ENCODE results near the gene MRRF. TPM values are rescaled to one million over a fixed set of nuclear protein-coding genes. Genes with fewer than 3 reads are reported as not detected.

Gene MRRF
- total RNA-seq, 2 experiments from 2014 or later, result 76.9 to 84.0 TPM

DNA sequence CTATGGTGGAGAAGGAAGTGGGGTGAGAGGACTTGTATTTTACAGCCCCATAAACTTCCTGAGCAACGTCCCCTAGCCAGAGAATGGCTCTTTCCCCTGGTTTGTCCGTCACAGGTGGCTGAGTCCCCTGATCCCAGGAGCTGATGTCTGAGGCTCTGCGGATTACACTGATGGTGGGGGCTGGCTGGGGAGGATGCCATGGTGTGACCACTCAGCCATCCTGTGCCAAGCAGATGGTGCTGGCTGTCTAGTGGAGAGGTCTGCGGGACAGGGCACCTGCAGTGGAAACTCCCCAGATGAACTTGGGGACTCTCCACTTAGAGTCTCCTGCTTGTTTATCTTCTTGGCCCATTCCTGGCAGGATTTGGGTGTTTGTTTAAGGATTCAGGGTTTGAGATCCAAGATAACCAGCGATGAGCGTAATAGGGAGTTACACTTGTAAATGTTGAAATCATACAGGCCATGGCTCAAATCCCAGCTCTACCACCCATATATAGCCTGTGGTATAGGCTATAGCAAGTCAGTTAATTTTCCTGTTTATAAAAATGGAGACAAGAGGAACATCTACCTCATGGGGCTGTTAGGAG is 101.5 kb downstream of the MRRF start:
- DNase-seq, result no peak
- Mint-ChIP-seq H3K36me3 (no peaks in the 10 kb centered on the region), H3K4me1 (peaks cover 4% of the 10 kb centered on the region), H3K27me3 (peaks cover 6% of the 10 kb centered on the region), H3K27ac (no peak overlapping the region), H3K9me3 (no peaks in the 10 kb centered on the region), H3K4me3 (no peak overlapping the region)

DNA sequence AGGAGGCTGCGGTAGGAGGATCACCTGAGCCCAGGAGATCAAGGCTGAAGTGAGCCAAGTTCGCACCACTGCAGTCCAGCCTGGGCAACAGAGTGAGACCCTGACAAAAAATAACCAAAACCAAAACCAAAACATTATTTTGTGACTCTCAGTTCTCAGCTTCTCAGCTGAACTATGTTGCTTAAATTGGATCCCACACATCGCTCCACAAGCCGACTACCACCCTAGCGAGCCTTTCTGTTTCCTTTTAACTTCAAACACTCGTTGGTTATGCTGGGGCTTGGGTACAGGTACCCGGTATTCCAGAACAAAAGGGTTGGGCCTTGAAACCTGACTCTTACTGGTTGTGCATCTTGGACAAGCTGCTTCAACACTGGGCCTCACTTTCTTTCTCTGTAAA is 102.4 kb downstream of the MRRF start:
- H3K27me3 Mint-ChIP-seq, result peaks cover 15% of the 10 kb centered on the region
- no peaks in the 10 kb centered on the region for H3K36me3 Mint-ChIP-seq
- no peak overlapping the region for H3K4me3 Mint-ChIP-seq
- no peaks in the 10 kb centered on the region for H3K9me3 Mint-ChIP-seq
- H3K27ac Mint-ChIP-seq, result no peak overlapping the region
- no peak for DNase-seq
- H3K4me1 Mint-ChIP-seq, result peaks cover 4% of the 10 kb centered on the region

GRCh38 chr9:122367774-122368460 is 103.2 kb downstream of the MRRF start:
- Mint-ChIP-seq H3K36me3 (no peaks in the 10 kb centered on the region), H3K9me3 (no peaks in the 10 kb centered on the region)

DNA sequence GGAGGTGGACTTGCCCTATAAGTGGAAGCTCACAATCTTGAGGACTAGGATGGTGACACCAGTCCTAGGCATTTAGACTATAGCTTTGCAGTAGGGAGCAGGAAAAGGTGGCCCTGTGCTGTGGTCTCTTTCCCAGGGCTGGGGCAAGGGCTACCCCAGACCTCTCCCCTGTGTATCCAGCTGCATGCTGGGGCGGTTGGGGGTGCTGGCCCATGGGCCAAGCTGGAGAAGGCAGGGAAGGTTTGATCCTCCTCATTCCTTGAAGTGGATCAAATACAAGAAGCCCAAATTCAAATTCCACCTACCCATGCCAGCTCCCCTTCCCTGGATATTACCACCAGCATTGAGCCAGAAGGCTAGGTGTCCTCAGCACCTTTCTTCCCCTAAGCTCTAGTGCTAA is 104.0 kb downstream of the MRRF start:
- H3K9me3 Mint-ChIP-seq, result no peaks in the 10 kb centered on the region
- no peak overlapping the region for H3K27ac Mint-ChIP-seq
- peaks cover 4% of the 10 kb centered on the region for H3K4me1 Mint-ChIP-seq
- peaks cover 28% of the 10 kb centered on the region for H3K27me3 Mint-ChIP-seq
- no peaks in the 10 kb centered on the region for H3K36me3 Mint-ChIP-seq
- DNase-seq, result no peak
- no peak overlapping the region for H3K4me3 Mint-ChIP-seq

More at GRCh38 chr9:122367774-122368460, 103.2 kb downstream of the MRRF start:
- DNase-seq, result no peak
- H3K27ac Mint-ChIP-seq, result no peak overlapping the region
- H3K27me3 Mint-ChIP-seq, result peaks cover 23% of the 10 kb centered on the region
- peaks cover 4% of the 10 kb centered on the region for H3K4me1 Mint-ChIP-seq
- H3K4me3 Mint-ChIP-seq, result no peak overlapping the region

- Mint-ChIP-seq H3K4me1 (peaks cover 4% of the 10 kb centered on the region), H3K9me3 (no peaks in the 10 kb centered on the region), H3K27me3 (peaks cover 33% of the 10 kb centered on the region), H3K36me3 (no peaks in the 10 kb centered on the region), H3K27ac (no peak overlapping the region), H3K4me3 (peak overlapping the region; percentile 60)
- no peak for DNase-seq
These were observed 105.6 kb downstream of the MRRF start for GRCh38 chr9:122370303-122370702.

GRCh38 chr9:122370869-122371755 is 106.4 kb downstream of the MRRF start, which contains the start of gene PTGS1:
PTGS1 (plus strand) TSS chr9:122371024; CDS start chr9:122371085, 61 bp downstream.
- Mint-ChIP-seq H3K27ac (no peak within 1 kb of the TSS), H3K27me3 (peaks cover 33% of the 10 kb centered on the region), H3K4me1 (peaks cover 4% of the 10 kb centered on the region), H3K9me3 (no peaks in the 10 kb centered on the region), H3K4me3 (peak within 1 kb of the TSS; percentile 60), H3K36me3 (no peaks in the 10 kb centered on the region)
- DNase-seq, result peak; percentile 21

- Mint-ChIP-seq H3K9me3 (no peaks in the 10 kb centered on the region), H3K27me3 (peaks cover 33% of the 10 kb centered on the region), H3K27ac (peak overlapping the region; percentile 9), H3K4me3 (no peak overlapping the region), H3K4me1 (peaks cover 4% of the 10 kb centered on the region), H3K36me3 (no peaks in the 10 kb centered on the region)
- DNase-seq, result no peak
These were observed 107.2 kb downstream of the MRRF start for GRCh38 chr9:122371846-122372245.

DNA sequence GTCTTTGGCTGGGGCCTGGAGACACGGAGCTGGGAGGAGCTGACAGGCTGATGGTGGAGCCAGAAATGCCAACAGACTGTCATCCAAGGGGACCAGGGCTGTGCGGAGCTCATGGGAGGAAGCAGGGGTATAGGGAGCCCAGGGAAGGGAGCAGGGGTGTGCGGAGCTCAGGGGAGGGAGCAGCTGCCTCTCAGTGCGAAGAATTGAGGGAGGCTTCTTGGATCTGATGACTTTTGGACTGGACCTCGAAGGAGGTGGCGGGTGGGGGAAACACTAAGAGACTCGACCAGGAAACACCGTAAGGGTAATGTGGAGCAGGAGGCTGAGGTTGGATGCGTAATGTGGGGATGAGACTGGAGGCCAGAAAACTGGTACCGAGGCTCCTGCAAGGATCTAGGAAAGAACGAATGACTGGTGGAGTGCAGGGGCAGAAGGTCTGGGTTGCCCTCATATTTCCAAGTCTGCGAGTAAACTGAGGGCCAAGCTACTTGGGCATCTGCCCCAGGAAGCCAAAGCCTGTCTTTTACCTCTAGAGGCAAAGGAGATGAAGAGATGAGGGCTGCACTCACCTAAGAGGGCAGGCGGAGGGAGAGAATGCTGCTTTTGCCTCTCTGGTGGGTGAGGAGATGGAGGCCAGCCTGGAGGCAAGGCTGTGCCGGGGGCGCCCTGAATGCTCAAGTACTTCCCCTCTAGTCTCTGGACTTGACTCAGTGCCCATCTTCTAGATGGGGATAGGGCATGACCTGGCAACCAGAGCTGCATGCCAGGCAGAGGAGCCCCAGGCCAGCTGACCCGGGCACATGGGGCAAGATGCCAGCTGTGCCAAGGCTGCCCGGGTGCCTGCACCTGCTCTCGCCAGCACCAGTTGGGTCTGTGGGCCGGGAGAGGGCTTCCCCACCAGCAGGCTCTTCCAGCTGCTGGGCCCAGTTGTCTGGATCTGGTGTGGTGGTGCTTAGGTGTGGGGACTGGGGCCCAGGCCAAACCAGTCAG is 108.5 kb downstream of the MRRF start:
- Mint-ChIP-seq H3K27ac (no peak overlapping the region), H3K27me3 (peaks cover 33% of the 10 kb centered on the region), H3K36me3 (no peaks in the 10 kb centered on the region), H3K9me3 (no peaks in the 10 kb centered on the region), H3K4me3 (no peak overlapping the region), H3K4me1 (peaks cover 4% of the 10 kb centered on the region)
- DNase-seq, result no peak

GRCh38 chr9:122374885-122375420 is 110.3 kb downstream of the MRRF start:
- DNase-seq, result no peak
- no peak overlapping the region for H3K27ac Mint-ChIP-seq

DNA sequence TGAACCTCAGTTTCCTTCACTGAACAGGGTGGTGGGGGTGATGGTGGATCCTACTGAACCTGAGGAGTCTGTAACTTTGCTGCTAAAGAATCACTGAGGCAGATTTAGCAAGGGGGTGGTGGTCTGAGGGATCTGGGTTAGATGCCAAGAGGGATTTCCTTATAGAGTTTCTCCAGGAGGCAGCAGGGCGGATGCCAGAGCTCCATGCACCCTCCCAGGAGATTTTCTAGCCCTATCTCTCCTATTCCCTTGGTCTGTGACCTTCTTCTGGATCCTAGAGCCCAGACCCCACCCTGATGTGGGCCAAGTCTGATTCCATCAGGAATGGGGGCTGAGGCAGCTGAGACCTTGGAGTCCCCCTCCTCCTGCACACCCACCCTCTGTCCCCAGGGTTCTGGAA is 112.1 kb downstream of the MRRF start:
- Mint-ChIP-seq H3K9me3 (no peaks in the 10 kb centered on the region), H3K36me3 (no peaks in the 10 kb centered on the region), H3K4me3 (no peak overlapping the region), H3K27ac (no peak overlapping the region), H3K4me1 (no peaks in the 10 kb centered on the region), H3K27me3 (peaks cover 21% of the 10 kb centered on the region)
- no peak for DNase-seq

More at GRCh38 chr9:122374885-122375420, 110.3 kb downstream of the MRRF start:
- peaks cover 4% of the 10 kb centered on the region for H3K4me1 Mint-ChIP-seq
- H3K27me3 Mint-ChIP-seq, result peaks cover 33% of the 10 kb centered on the region
- H3K9me3 Mint-ChIP-seq, result no peaks in the 10 kb centered on the region
- no peaks in the 10 kb centered on the region for H3K36me3 Mint-ChIP-seq
- H3K4me3 Mint-ChIP-seq, result no peak overlapping the region

GRCh38 chr9:122377241-122378164 is 112.8 kb downstream of the MRRF start:
- Mint-ChIP-seq H3K27ac (no peak overlapping the region), H3K36me3 (no peaks in the 10 kb centered on the region)

DNA sequence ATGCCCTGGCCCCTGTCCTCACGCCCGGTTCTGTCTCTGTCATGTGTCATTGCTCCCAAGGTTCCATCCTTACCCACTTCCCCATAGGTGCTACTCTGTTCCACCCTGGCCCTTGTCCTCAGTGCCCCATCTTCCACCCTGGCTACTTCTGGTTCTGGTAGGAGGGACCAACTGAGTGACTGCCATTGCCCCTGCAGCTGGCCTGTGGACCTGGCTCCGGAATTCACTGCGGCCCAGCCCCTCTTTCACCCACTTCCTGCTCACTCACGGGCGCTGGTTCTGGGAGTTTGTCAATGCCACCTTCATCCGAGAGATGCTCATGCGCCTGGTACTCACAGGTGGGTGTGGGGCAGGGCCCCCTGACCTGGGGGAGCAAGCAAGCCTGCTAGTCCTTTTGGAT is 113.6 kb downstream of the MRRF start:
- H3K4me3 Mint-ChIP-seq, result no peak overlapping the region
- H3K27ac Mint-ChIP-seq, result no peak overlapping the region

More at GRCh38 chr9:122377241-122378164, 112.8 kb downstream of the MRRF start:
- H3K4me3 Mint-ChIP-seq, result no peak overlapping the region
- H3K27me3 Mint-ChIP-seq, result peaks cover 14% of the 10 kb centered on the region
- no peak for DNase-seq
- no peaks in the 10 kb centered on the region for H3K4me1 Mint-ChIP-seq
- H3K9me3 Mint-ChIP-seq, result no peaks in the 10 kb centered on the region

GRCh38 chr9:122379340-122379739 is 114.7 kb downstream of the MRRF start:
- Mint-ChIP-seq H3K4me1 (peaks cover 7% of the 10 kb centered on the region), H3K27me3 (no peaks in the 10 kb centered on the region), H3K9me3 (no peaks in the 10 kb centered on the region), H3K27ac (no peak overlapping the region), H3K4me3 (no peak overlapping the region), H3K36me3 (no peaks in the 10 kb centered on the region)
- no peak for DNase-seq

More for the DNA sequence above, 113.6 kb downstream of the MRRF start:
- no peaks in the 10 kb centered on the region for H3K4me1 Mint-ChIP-seq
- DNase-seq, result no peak
- H3K9me3 Mint-ChIP-seq, result no peaks in the 10 kb centered on the region
- H3K27me3 Mint-ChIP-seq, result peaks cover 7% of the 10 kb centered on the region
- H3K36me3 Mint-ChIP-seq, result no peaks in the 10 kb centered on the region

All from activated naive CD8-positive, alpha-beta T cell treated with anti-CD3 and anti-CD28 coated beads for 36 hours (primary cell).